ENCODE data around the gene GAPDHS.

DNA sequence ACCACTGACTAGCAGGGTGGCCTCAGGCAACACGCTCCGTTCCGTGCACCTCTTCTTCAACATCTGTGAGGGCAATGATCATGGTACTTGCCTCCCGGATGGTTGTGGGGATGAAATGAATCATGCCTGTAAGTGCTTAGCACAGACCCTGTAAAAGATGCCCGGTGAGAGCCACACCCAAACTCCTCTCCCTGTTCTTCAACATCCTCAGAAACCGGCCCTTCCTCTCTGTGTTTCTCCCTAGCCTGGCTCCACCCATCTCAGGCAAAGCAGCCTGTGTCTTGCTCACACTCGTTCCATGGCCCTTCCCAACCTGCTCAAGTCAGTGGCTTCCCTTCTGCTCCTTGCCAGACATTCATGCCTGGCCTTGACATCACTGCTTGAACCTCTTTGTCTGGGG, 14.0 kb upstream of the GAPDHS start:
- TF ChIP-seq, protein P1, sequence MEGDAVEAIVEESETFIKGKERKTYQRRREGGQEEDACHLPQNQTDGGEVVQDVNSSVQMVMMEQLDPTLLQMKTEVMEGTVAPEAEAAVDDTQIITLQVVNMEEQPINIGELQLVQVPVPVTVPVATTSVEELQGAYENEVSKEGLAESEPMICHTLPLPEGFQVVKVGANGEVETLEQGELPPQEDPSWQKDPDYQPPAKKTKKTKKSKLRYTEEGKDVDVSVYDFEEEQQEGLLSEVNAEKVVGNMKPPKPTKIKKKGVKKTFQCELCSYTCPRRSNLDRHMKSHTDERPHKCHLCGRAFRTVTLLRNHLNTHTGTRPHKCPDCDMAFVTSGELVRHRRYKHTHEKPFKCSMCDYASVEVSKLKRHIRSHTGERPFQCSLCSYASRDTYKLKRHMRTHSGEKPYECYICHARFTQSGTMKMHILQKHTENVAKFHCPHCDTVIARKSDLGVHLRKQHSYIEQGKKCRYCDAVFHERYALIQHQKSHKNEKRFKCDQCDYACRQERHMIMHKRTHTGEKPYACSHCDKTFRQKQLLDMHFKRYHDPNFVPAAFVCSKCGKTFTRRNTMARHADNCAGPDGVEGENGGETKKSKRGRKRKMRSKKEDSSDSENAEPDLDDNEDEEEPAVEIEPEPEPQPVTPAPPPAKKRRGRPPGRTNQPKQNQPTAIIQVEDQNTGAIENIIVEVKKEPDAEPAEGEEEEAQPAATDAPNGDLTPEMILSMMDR (IDR thresholded peaks at IDR 0.05; ENCODE audit: low read depth, low read length, missing input control), result no peak
- TF ChIP-seq, protein P2, sequence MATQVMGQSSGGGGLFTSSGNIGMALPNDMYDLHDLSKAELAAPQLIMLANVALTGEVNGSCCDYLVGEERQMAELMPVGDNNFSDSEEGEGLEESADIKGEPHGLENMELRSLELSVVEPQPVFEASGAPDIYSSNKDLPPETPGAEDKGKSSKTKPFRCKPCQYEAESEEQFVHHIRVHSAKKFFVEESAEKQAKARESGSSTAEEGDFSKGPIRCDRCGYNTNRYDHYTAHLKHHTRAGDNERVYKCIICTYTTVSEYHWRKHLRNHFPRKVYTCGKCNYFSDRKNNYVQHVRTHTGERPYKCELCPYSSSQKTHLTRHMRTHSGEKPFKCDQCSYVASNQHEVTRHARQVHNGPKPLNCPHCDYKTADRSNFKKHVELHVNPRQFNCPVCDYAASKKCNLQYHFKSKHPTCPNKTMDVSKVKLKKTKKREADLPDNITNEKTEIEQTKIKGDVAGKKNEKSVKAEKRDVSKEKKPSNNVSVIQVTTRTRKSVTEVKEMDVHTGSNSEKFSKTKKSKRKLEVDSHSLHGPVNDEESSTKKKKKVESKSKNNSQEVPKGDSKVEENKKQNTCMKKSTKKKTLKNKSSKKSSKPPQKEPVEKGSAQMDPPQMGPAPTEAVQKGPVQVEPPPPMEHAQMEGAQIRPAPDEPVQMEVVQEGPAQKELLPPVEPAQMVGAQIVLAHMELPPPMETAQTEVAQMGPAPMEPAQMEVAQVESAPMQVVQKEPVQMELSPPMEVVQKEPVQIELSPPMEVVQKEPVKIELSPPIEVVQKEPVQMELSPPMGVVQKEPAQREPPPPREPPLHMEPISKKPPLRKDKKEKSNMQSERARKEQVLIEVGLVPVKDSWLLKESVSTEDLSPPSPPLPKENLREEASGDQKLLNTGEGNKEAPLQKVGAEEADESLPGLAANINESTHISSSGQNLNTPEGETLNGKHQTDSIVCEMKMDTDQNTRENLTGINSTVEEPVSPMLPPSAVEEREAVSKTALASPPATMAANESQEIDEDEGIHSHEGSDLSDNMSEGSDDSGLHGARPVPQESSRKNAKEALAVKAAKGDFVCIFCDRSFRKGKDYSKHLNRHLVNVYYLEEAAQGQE (IDR thresholded peaks at IDR 0.05), result no peak
- no peak for TF ChIP-seq GABPA (IDR thresholded peaks at IDR 0.05 in 1 of 2, conservative IDR thresholded peaks at IDR 0.05 in 1 of 2)
- no peak for TF ChIP-seq RAD21 (IDR thresholded peaks at IDR 0.05)
- TF ChIP-seq, protein P3, sequence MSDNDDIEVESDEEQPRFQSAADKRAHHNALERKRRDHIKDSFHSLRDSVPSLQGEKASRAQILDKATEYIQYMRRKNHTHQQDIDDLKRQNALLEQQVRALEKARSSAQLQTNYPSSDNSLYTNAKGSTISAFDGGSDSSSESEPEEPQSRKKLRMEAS (IDR thresholded peaks at IDR 0.05), result no peak
- TF ChIP-seq TAF1 (conservative IDR thresholded peaks at IDR 0.05), result no peak
- TF ChIP-seq, protein P4, sequence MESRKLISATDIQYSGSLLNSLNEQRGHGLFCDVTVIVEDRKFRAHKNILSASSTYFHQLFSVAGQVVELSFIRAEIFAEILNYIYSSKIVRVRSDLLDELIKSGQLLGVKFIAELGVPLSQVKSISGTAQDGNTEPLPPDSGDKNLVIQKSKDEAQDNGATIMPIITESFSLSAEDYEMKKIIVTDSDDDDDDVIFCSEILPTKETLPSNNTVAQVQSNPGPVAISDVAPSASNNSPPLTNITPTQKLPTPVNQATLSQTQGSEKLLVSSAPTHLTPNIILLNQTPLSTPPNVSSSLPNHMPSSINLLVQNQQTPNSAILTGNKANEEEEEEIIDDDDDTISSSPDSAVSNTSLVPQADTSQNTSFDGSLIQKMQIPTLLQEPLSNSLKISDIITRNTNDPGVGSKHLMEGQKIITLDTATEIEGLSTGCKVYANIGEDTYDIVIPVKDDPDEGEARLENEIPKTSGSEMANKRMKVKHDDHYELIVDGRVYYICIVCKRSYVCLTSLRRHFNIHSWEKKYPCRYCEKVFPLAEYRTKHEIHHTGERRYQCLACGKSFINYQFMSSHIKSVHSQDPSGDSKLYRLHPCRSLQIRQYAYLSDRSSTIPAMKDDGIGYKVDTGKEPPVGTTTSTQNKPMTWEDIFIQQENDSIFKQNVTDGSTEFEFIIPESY (IDR thresholded peaks at IDR 0.05), result no peak

All from liver (tissue), 3 donors.